ENCODE measurements around the gene INO80B.
A peak's percentile ranks its signal among the peaks of the same experiment; 100 is the strongest.
"Not testable (repeated sequence)": the region's sequence is repeated elsewhere in the genome, so short reads cannot be mapped to it uniquely, and the experiment has no call there.

The INO80B gene

DNA sequence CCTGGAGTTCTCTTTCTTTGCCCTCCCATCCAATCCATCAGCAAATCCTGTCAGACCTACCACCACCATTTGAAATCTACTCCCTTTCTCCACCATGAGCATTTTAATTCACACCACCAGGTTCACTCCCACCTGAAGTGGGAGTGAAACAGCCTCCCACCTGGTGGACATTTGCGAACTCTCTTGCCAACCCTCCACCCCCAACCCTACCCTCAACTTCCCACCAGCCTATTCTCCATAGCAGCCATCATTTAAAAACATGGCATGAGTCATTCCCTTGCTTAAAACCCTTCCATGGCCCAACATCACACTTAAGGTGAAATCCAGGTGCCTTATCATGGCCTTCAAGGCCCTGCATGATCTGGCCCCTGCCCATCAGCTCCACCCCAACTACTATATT, 16.6 kb upstream of the INO80B start:
- no peak for TF ChIP-seq CTCF (conservative IDR thresholded peaks at IDR 0.05; ENCODE audit: low read depth, low read length)
- DNase-seq (ENCODE audit: low read depth) = no peak
- H3K4me3 ChIP-seq (ENCODE audit: low read length) = no peak overlapping the region

DNA sequence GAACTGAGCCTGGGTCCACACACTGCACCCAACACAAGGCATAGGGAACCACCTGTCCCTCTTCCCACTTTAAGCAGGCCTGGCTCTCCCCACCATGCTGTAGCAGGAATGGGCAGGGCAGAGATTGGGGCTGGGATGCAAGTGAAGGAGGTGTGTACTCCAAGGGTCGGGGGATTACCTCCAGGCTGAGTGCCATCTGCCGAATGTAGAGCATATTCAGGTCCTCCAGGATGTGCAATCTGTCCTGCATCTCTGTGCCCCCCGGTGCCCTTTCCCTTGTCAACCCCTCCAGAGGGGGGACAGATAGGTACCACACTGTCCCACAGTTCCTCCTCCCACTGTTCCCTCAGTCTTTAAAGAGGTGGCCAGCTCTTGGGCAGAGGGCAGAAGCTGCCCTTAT, 15.5 kb upstream of the INO80B start:
- peak overlapping the region; percentile 65 for H3K4me3 ChIP-seq (ENCODE audit: low read length)
- TF ChIP-seq CTCF (conservative IDR thresholded peaks at IDR 0.05; ENCODE audit: low read depth, low read length) = no peak
- no peak for DNase-seq (ENCODE audit: low read depth)

- no peak for DNase-seq (ENCODE audit: low read depth)
- no peak for TF ChIP-seq CTCF (conservative IDR thresholded peaks at IDR 0.05; ENCODE audit: low read depth, low read length)
- peak overlapping the region; percentile 65 for H3K4me3 ChIP-seq (ENCODE audit: low read length)
Measured at GRCh38 chr2:74439803-74440377, 15.0 kb upstream of the INO80B start.

DNA sequence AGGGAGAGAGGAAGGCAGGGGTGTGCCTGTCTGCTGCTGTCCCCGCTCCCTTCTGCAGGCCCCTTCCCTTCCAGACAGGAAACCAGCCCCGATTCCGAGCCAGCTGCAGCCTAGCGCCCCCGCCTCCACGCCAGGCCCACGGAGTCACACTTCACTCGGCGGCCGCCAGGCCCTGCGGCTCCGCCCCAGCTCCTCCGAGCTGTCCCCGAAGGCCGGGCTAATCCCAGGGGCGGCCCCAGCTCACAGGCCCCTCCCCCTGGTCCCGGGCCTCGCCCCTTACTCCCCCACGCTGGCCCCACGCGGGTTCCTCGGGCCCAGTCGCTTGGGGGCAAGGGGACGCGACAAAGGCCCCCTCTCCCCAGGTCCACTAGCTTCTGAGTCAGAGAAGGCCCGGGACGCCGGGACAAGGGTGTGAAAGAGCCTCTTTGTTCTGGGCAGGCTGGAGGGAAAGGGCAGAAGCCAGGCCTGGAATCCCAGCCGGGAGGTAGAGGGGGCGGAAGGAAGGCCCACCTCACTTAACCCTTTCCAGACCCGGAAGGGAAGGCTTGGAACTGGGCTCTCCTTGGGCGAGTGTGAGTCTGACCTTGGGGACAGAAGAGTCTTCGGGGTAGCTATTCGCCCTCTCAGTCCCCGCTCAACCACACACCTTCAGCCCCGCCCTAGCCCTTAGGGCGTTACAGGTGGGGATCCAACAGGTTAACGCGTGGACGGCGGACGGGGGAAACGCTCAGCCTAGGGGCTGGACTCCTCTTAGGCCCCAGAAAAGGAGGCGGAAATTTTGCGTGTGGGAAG, 14.3 kb upstream of the INO80B start:
- peak; percentile 52 for DNase-seq (ENCODE audit: low read depth)
- H3K4me3 ChIP-seq (ENCODE audit: low read length) = peak overlapping the region; percentile 65
- peak; percentile 22 for TF ChIP-seq CTCF (conservative IDR thresholded peaks at IDR 0.05; ENCODE audit: low read depth, low read length)

DNA sequence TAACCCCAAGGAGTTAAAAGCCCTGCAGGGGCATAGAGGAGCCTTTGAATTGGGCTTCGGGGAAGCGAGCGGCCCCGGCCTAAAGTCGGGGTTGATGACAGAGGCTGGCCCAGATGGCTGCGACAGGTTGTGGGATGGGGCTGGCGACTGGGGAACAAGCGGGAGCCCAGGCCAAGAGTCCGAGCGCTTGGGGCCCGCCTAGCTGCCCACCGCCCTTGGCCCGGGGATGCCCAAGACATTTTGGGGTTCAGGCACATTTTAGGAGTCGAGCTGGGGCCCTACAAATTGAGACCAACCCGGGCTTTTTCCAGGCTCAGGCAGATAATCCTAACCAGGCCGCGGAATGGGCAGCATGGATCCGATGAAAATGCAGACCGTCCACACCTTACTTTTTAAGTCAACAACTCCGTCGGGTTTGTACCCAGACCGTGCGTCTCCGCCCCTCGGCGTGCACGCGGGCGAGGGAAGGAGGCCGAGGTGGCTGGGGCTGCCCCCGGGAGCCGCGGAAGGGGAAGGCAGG, 13.7 kb upstream of the INO80B start:
- no peak for DNase-seq (ENCODE audit: low read depth)
- TF ChIP-seq CTCF (conservative IDR thresholded peaks at IDR 0.05; ENCODE audit: low read depth, low read length) = no peak
- peak overlapping the region; percentile 65 for H3K4me3 ChIP-seq (ENCODE audit: low read length)

DNA sequence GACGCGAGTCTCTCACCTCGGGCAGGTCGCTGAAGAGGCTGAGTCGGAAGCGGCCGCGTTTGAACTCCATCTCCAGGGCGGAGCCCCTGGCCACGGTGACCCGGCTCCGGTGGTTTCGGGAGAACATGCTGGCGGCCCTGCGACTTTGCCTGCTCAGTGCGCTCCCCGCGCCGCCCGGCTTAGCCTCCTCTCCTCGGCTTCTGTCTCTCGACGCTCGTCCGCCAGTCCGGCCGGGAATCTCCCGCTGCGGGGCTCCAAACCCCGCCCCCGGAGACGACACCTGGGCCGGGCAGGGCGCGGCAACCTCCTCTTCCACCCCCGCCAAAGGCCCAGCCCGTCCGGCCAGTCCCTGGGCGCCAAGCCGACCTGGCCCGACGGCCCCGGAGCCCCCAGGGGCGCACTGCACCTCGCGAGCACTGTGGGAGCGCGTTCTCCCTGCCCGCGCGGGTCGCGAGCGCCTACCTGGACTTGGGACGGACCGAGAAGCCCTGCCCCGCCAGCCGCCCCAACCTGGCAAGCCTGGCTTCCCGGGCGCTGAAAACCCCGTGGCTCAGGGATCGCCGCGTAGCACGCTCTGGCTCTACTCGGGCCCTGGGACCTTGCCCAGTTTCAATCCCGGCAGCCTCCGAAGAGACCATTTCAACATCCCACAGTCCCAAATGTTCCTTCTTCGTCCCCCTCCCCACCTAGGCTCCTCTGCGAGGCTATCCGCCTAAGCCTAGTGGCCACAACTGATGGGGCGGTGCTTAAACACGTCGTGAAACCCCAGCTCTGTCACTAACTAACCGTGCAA, 13.0 kb upstream of the INO80B start, which contains the start of gene RTKN:
Gene RTKN (minus strand): TSS at position 248 of the 793 bp plus-strand sequence. CDS start 121 bp downstream, at position 127.
- DNase-seq (ENCODE audit: low read depth) = no peak
- no peak for TF ChIP-seq CTCF (conservative IDR thresholded peaks at IDR 0.05; ENCODE audit: low read depth, low read length)
- peak within 1 kb of the TSS; percentile 65 for H3K4me3 ChIP-seq (ENCODE audit: low read length)

GRCh38 chr2:74442483-74443297, 12.2 kb upstream of the INO80B start:
- not testable (repeated sequence) for H3K4me3 ChIP-seq (ENCODE audit: low read length); DNase-seq (ENCODE audit: low read depth)
